H4 (cell line): Measurements from ENCODE around the gene ADAMTS20. TPM values are rescaled to one million over a fixed set of nuclear protein-coding genes. Genes with fewer than 3 reads are reported as not detected.
"Not testable (repeated sequence)": the region's sequence is repeated elsewhere in the genome, so short reads cannot be mapped to it uniquely, and the experiment has no call there.

Source experiments
- DNase-seq: peaks from one replicate; pipeline ENCODE4 v3.0.0-alpha.2; 2015; ENCODE audit warnings: low spot score
- total RNA-seq: library from RNA; depleted of rRNA; stranded (reverse); fragments of >200 nt; shearing (Covaris generic); gene quantifications from 2 replicates; pipeline ENCODE4 v1.2.3, GENCODE V29; 2014; rRNA removed

ADAMTS20 gene
- 0.04 and 0.31 TPM in 2 replicates for total RNA-seq

DNA sequence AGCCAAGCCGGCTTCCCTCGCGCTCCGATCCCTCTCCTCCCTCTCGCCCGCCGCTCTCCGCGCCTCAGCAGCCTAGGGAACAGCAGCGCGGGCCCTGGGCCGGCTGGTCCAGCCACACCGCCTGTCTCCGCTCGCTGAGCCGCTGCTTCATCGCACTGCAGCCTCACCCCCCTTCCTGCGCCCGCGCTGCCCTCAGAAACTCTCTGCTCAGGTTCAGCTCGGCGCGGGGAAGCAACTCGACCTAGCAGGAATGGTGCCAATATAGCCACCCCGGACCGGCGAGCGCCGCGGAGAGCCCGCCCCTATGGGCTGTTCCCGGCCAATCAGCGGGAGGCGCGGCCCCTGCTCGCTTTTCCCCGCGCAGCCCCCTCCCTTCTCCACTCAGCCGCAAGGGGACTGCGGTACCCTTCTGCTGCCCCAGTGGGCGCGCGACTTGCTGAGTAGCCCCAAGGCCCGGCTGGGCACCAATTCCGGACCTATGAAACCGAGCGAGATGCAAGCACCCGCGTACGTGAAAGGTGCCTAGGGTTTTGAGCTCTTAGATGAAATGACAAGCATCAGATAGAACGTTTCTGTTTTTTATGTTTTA, at the start of gene ADAMTS20:
Gene ADAMTS20, minus strand, starts transcription at position 233 of the 589 bp plus-strand sequence. CDS start 282 bp downstream, outside the sequence.
- DNase-seq: no peak

DNA sequence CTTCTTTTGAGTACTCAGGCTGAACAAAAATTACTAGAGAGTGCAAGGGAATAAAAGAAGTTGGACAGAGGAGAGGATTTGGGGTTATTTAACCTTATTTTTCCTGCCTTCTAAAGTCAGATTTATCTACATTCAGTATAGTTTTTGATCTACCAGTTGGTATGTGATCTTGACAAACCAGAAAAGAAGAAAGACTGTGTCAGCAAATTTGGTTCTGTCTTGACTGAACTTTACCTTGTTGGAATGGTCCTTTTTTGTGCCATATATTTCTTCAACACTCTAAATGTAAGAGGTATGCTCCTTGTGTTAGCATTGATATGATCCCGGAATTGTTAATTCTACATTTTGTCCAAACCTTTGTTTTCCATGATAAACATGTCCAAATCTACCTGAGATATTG, 47.7 kb upstream of the ADAMTS20 start:
- no peak for DNase-seq

DNA sequence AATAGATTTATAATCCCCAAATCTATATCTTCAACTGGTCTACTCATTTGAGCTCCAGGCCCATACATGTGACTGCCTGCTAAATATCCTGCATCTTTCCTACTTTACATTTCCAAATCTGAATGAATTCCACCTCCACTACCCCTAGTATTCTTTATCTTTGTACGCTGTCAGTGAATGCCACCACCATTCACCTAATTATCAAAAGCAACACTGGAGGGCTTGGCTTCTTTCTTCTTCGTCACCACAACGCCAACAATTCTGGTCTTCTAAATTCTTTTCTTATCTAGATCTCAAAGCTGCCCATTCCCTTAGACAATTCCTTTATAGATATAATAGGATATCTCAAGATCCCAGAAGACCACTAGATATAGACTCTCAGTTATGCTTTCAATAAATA, 47.1 kb upstream of the ADAMTS20 start:
- no peak for DNase-seq

GRCh38 chr12:43590307-43590706, 38.3 kb upstream of the ADAMTS20 start:
- no peak for DNase-seq

GRCh38 chr12:43586646-43587245, 34.7 kb upstream of the ADAMTS20 start:
- no peak for DNase-seq

GRCh38 chr12:43585676-43586075, 33.7 kb upstream of the ADAMTS20 start:
- no peak for DNase-seq

GRCh38 chr12:43580601-43581000, 28.6 kb upstream of the ADAMTS20 start:
- DNase-seq: no peak

DNA sequence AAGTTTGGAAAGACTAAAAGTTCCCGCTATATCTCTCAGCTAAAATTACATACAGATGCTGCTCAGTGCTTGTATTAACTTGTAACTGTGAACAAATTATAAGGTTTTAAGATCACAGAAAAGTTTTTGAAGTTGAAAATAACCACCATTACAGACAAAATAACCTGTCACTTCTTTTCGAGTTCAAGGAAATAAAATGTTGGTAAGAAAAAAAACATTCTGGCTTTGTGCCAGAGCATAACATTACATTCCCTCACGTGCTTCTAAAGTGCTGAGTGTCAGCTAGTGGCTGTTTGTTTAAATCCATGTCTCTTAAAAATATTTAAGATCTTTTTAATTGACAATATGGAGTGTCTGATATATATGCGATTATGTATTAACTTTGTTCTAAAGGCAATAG, 27.2 kb upstream of the ADAMTS20 start:
- DNase-seq: no peak

DNA sequence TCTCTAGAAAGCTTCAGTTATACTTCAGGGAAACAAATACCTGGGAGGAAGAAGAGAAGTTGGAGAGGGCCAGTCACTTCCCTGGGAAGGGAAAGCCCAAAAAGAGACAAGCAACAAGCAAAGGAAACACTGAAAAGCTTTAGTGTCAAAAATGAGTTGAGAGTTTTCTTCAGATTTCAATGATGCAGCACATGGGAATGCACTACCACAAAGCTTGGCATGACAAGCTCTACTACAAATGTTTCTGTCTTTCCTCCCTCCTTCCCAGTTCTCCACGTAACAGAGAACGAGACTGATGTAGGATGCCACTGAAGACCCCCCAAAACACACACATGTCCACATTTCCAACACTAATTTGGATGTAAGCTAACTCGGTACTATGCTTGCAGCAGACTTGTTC, 26.8 kb upstream of the ADAMTS20 start:
- DNase-seq: peak; percentile 9

DNA sequence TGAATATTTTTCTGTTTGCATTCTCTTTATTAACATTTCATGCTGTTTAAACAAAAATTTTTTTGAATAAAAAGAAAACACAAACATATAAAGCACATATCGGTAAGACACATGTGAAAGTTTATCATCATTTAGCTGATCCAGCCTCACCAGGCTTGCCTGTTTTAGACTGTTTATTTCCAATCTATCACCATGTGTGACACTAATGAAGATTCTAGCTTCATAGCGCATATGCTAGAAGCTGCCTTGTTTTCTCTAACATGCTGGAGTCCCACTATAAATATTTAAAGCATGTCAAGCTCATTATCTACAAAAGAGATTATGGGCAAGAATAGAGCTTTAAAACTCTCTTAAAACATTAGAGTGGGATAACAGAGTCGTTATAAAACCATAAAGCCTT, 25.4 kb upstream of the ADAMTS20 start:
- DNase-seq: no peak

GRCh38 chr12:43576162-43576561, 24.2 kb upstream of the ADAMTS20 start:
- DNase-seq: no peak

GRCh38 chr12:43571885-43572284, 19.9 kb upstream of the ADAMTS20 start:
- DNase-seq: no peak

DNA sequence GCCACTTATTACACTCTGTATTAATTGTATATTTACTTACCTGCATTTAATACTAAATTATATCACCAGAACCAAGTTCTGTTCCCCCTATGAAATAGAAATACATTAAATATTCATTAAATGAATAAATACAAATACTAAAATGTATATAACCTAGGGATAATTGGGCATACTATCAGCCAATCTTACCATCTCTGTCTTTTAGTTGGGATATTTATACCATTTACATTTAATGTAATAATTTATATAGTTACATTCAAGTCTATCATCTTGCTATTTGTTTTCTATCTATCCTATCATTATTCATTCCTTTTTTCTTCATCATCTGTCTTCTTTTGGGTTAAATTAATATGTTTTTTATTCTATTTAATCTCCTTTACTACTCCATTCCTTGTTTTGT, 4.1 kb upstream of the ADAMTS20 start:
- DNase-seq: no peak

DNA sequence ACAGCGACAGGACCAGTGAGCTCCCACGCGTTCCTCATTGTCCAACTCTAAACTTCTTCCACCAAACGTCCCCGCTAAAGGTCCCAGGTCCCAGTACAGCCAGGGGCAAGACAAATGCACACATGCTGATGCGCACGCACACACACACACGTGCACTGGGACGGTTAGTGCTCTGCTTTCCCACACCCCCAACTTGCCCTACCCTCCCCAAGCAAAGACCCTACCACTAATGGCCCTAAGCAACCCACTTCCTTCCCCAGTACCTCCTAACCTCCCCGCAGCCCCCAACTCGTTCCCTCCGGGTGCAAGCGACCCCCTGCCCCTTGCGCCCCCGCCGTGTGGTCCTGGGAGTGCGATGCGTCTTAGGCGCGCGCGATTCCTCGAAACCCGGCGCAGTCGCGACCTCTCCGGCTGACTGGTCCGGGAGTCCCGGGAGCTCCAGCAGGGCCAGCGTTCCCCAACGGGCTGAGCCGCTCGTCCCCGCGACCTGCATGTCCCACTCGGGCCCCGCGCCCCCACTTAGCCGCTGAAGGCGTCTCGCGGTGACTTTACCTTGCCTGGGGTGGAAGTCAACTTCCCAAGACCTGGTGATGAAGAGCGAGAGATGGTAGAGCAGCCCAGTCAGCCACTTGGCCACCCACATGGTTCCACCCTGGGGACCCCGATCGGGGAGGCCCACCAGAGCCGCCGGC, 578 bp downstream of the ADAMTS20 start:
- DNase-seq: no peak

DNA sequence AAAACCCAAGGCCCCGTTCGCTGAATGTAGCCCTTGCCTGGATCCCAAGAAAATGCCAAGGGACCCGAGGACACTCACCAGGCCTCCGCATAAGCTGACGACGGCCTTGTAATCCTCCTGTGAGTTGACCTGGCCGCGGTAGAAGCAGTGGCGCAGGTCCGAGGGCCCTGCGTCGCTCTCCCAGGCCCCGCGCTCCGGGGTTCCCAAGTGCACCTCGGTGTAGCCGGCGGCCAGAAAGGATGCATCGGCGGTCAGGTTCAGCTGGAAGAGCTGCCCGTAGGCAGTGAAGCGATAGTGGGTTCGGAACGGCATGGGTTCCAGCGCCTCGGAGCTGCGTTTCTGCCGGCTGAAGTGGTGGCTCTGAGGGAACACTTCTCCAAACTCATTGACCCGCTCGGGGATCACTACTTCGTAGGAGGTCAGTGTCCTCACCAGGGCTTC, 1.2 kb downstream of the ADAMTS20 start:
- DNase-seq: no peak

GRCh38 chr12:43544703-43545102, 7.3 kb downstream of the ADAMTS20 start:
- DNase-seq: no peak

GRCh38 chr12:43540470-43540869, 11.5 kb downstream of the ADAMTS20 start:
- no peak for DNase-seq

GRCh38 chr12:43537675-43538074, 14.3 kb downstream of the ADAMTS20 start:
- not testable (repeated sequence) for DNase-seq

DNA sequence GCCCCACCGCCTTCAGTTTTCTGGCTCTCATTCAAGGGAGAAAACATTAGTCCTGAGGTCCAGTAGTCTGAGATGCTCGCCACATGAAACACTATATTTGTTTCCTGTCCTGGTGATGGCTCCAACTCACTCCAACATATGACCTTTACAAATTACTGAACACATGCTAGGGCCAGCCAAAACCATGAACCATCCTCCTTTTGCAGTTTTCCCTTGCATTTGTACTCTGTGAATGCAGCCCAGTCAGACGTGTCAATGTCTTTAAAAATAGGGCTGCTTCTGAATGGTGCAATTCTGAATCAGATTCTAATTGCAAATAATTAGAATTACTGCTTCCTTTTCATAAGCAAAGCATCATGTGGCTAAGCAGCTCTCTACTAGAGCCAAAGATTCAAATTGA, 36.0 kb downstream of the ADAMTS20 start:
- no peak for DNase-seq

DNA sequence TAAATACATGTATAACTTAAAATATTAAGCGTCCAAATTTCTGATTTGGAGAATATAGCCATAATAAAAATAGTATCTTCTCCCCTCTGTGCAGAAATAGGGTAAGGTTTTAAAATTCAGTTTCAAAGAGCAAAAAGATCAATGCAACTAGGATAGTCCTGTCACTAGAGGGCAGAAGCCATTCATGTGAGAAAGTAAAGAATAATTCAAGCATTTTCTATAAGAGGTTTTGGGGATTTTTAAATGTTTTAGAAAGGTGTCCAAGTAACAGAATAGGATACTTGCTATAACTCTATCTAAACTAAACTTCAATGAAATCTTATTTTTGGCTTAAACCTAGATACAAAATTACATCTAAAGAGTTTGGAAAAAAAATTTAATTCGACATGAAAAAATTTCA, 50.3 kb downstream of the ADAMTS20 start:
- DNase-seq: peak; percentile 12

DNA sequence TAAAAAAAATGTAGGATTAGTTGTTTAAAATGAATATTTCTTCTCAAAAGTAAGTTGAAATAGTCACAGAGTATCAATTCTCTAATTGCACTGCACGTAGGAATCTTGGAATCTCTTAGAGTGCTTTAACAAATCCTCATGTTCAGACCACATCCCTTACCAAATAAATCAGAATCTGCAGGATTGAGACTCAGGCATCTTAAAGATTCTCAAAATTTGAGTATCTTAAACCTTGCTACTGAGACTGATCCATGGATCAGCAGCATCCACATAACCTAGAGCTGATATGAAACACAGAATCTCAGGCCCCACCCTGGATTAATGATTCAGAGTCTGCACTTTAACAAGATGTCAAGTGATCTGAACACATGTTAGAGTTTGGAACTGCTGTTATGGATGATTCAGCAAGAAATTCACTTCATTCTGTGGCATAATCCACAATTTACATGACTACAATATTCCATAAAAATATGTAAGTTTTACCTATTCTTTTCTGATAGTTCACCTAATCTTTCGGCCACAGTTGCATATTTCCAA, 58.7 kb downstream of the ADAMTS20 start:
- DNase-seq: no peak

GRCh38 chr12:43482311-43483085, 69.5 kb downstream of the ADAMTS20 start:
- no peak for DNase-seq
